ENCODE measurements around the gene ADCY10.
"Not testable (repeated sequence)": the region's sequence is repeated elsewhere in the genome, so short reads cannot be mapped to it uniquely, and the experiment has no call there.

Gene ADCY10

GRCh38 chr1:167893798-167894197, 20.1 kb downstream of the ADCY10 start:
- Histone ChIP-seq H3K9ac (ENCODE audit: low read length in 5 of 5) (no peak overlapping the region), H3K9me3 (ENCODE audit: control insufficient read depth in 5 of 5, low read length in 5 of 5) (no peaks in the 10 kb centered on the region), H3K4me1 (ENCODE audit: control insufficient read depth in 5 of 5, insufficient read depth in 5 of 5, low read length in 5 of 5) (peaks cover 0 to 2% (median 0%) of the 10 kb centered on the region in 5 donors), H3K4me3 (ENCODE audit: low read depth in 1 of 5, low read length in 5 of 5) (no peak overlapping the region), H3K27me3 (ENCODE audit: control insufficient read depth in 5 of 5, insufficient read depth in 4 of 5, low read length in 5 of 5) (no peaks in the 10 kb centered on the region), H3K36me3 (ENCODE audit: control insufficient read depth in 5 of 5, insufficient read depth in 5 of 5, low read length in 5 of 5) (no peaks in the 10 kb centered on the region), H3K27ac (ENCODE audit: low read depth, low read length) (no peak overlapping the region)

- Histone ChIP-seq H3K4me1 (ENCODE audit: control insufficient read depth in 5 of 5, insufficient read depth in 5 of 5, low read length in 5 of 5) (no peaks in the 10 kb centered on the region), H3K4me3 (ENCODE audit: low read depth in 1 of 5, low read length in 5 of 5) (no peak overlapping the region), H3K36me3 (ENCODE audit: control insufficient read depth in 5 of 5, insufficient read depth in 5 of 5, low read length in 5 of 5) (no peaks in the 10 kb centered on the region), H3K9ac (ENCODE audit: low read length in 5 of 5) (no peak overlapping the region), H3K27me3 (ENCODE audit: control insufficient read depth in 5 of 5, insufficient read depth in 4 of 5, low read length in 5 of 5) (no peaks in the 10 kb centered on the region), H3K9me3 (ENCODE audit: control insufficient read depth in 5 of 5, low read length in 5 of 5) (no peaks in the 10 kb centered on the region), H3K27ac (ENCODE audit: low read depth, low read length) (no peak overlapping the region)
These were observed 23.5 kb downstream of the ADCY10 start for GRCh38 chr1:167890400-167890799.

- not testable (repeated sequence) for H3K27ac ChIP-seq (ENCODE audit: low read depth, low read length); H3K9ac ChIP-seq (ENCODE audit: low read length in 5 of 5); H3K27me3 ChIP-seq (ENCODE audit: control insufficient read depth in 5 of 5, insufficient read depth in 4 of 5, low read length in 5 of 5); H3K9me3 ChIP-seq (ENCODE audit: control insufficient read depth in 5 of 5, low read length in 5 of 5); H3K36me3 ChIP-seq (ENCODE audit: control insufficient read depth in 5 of 5, insufficient read depth in 5 of 5, low read length in 5 of 5); H3K4me3 ChIP-seq (ENCODE audit: low read depth in 1 of 5, low read length in 5 of 5); H3K4me1 ChIP-seq (ENCODE audit: control insufficient read depth in 5 of 5, insufficient read depth in 5 of 5, low read length in 5 of 5)
These were observed 26.7 kb downstream of the ADCY10 start for GRCh38 chr1:167887187-167887586.

- no peaks in the 10 kb centered on the region for H3K36me3 ChIP-seq (ENCODE audit: control insufficient read depth in 5 of 5, insufficient read depth in 5 of 5, low read length in 5 of 5)
- H3K9ac ChIP-seq (ENCODE audit: low read length in 5 of 5), result no peak overlapping the region
- H3K9me3 ChIP-seq (ENCODE audit: control insufficient read depth in 5 of 5, low read length in 5 of 5), result no peaks in the 10 kb centered on the region
- no peak overlapping the region for H3K27ac ChIP-seq (ENCODE audit: low read depth, low read length)
- no peaks in the 10 kb centered on the region for H3K4me1 ChIP-seq (ENCODE audit: control insufficient read depth in 5 of 5, insufficient read depth in 5 of 5, low read length in 5 of 5)
- H3K4me3 ChIP-seq (ENCODE audit: low read depth in 1 of 5, low read length in 5 of 5), result no peak overlapping the region
- H3K27me3 ChIP-seq (ENCODE audit: control insufficient read depth in 5 of 5, insufficient read depth in 4 of 5, low read length in 5 of 5), result no peaks in the 10 kb centered on the region
These were observed 31.6 kb downstream of the ADCY10 start for GRCh38 chr1:167882376-167882775.

- Histone ChIP-seq H3K9me3 (ENCODE audit: control insufficient read depth in 5 of 5, low read length in 5 of 5) (no peaks in the 10 kb centered on the region), H3K27ac (ENCODE audit: low read depth, low read length) (no peak overlapping the region), H3K36me3 (ENCODE audit: control insufficient read depth in 5 of 5, insufficient read depth in 5 of 5, low read length in 5 of 5) (no peaks in the 10 kb centered on the region), H3K4me3 (ENCODE audit: low read depth in 1 of 5, low read length in 5 of 5) (no peak overlapping the region), H3K4me1 (ENCODE audit: control insufficient read depth in 5 of 5, insufficient read depth in 5 of 5, low read length in 5 of 5) (no peaks in the 10 kb centered on the region), H3K27me3 (ENCODE audit: control insufficient read depth in 5 of 5, insufficient read depth in 4 of 5, low read length in 5 of 5) (no peaks in the 10 kb centered on the region), H3K9ac (ENCODE audit: low read length in 5 of 5) (no peak overlapping the region)
These were observed 32.1 kb downstream of the ADCY10 start for GRCh38 chr1:167881786-167882185.

- Histone ChIP-seq H3K9me3 (ENCODE audit: control insufficient read depth in 5 of 5, low read length in 5 of 5) (no peaks in the 10 kb centered on the region), H3K4me3 (ENCODE audit: low read depth in 1 of 5, low read length in 5 of 5) (no peak overlapping the region), H3K27me3 (ENCODE audit: control insufficient read depth in 5 of 5, insufficient read depth in 4 of 5, low read length in 5 of 5) (no peaks in the 10 kb centered on the region), H3K4me1 (ENCODE audit: control insufficient read depth in 5 of 5, insufficient read depth in 5 of 5, low read length in 5 of 5) (no peaks in the 10 kb centered on the region), H3K27ac (ENCODE audit: low read depth, low read length) (no peak overlapping the region), H3K9ac (ENCODE audit: low read length in 5 of 5) (no peak overlapping the region), H3K36me3 (ENCODE audit: control insufficient read depth in 5 of 5, insufficient read depth in 5 of 5, low read length in 5 of 5) (no peaks in the 10 kb centered on the region)
These were observed 32.9 kb downstream of the ADCY10 start for GRCh38 chr1:167881069-167881468.

- Histone ChIP-seq H3K9ac (ENCODE audit: low read length in 5 of 5) (no peak overlapping the region), H3K27me3 (ENCODE audit: control insufficient read depth in 5 of 5, insufficient read depth in 4 of 5, low read length in 5 of 5) (no peaks in the 10 kb centered on the region), H3K27ac (ENCODE audit: low read depth, low read length) (no peak overlapping the region), H3K9me3 (ENCODE audit: control insufficient read depth in 5 of 5, low read length in 5 of 5) (no peaks in the 10 kb centered on the region), H3K4me3 (ENCODE audit: low read depth in 1 of 5, low read length in 5 of 5) (no peak overlapping the region), H3K4me1 (ENCODE audit: control insufficient read depth in 5 of 5, insufficient read depth in 5 of 5, low read length in 5 of 5) (no peaks in the 10 kb centered on the region), H3K36me3 (ENCODE audit: control insufficient read depth in 5 of 5, insufficient read depth in 5 of 5, low read length in 5 of 5) (no peaks in the 10 kb centered on the region)
These were observed 33.3 kb downstream of the ADCY10 start for GRCh38 chr1:167880580-167881021.

- Histone ChIP-seq H3K9me3 (ENCODE audit: control insufficient read depth in 5 of 5, low read length in 5 of 5) (no peaks in the 10 kb centered on the region), H3K27me3 (ENCODE audit: control insufficient read depth in 5 of 5, insufficient read depth in 4 of 5, low read length in 5 of 5) (no peaks in the 10 kb centered on the region), H3K9ac (ENCODE audit: low read length in 5 of 5) (no peak overlapping the region), H3K36me3 (ENCODE audit: control insufficient read depth in 5 of 5, insufficient read depth in 5 of 5, low read length in 5 of 5) (no peaks in the 10 kb centered on the region), H3K4me3 (ENCODE audit: low read depth in 1 of 5, low read length in 5 of 5) (no peak overlapping the region), H3K27ac (ENCODE audit: low read depth, low read length) (no peak overlapping the region), H3K4me1 (ENCODE audit: control insufficient read depth in 5 of 5, insufficient read depth in 5 of 5, low read length in 5 of 5) (no peaks in the 10 kb centered on the region)
These were observed 34.4 kb downstream of the ADCY10 start for GRCh38 chr1:167879508-167879907.

GRCh38 chr1:167878372-167879160, 35.4 kb downstream of the ADCY10 start:
- Histone ChIP-seq H3K27ac (ENCODE audit: low read depth, low read length) (no peak overlapping the region), H3K27me3 (ENCODE audit: control insufficient read depth in 5 of 5, insufficient read depth in 4 of 5, low read length in 5 of 5) (no peaks in the 10 kb centered on the region), H3K4me1 (ENCODE audit: control insufficient read depth in 5 of 5, insufficient read depth in 5 of 5, low read length in 5 of 5) (no peaks in the 10 kb centered on the region), H3K9ac (ENCODE audit: low read length in 5 of 5) (no peak overlapping the region), H3K9me3 (ENCODE audit: control insufficient read depth in 5 of 5, low read length in 5 of 5) (no peaks in the 10 kb centered on the region), H3K36me3 (ENCODE audit: control insufficient read depth in 5 of 5, insufficient read depth in 5 of 5, low read length in 5 of 5) (no peaks in the 10 kb centered on the region), H3K4me3 (ENCODE audit: low read depth in 1 of 5, low read length in 5 of 5) (no peak overlapping the region)

- no peaks in the 10 kb centered on the region for H3K4me1 ChIP-seq (ENCODE audit: control insufficient read depth in 5 of 5, insufficient read depth in 5 of 5, low read length in 5 of 5)
These were observed 37.2 kb downstream of the ADCY10 start for GRCh38 chr1:167876597-167877175.

More at GRCh38 chr1:167876597-167877175, 37.2 kb downstream of the ADCY10 start:
- H3K4me3 ChIP-seq (ENCODE audit: low read depth in 1 of 5, low read length in 5 of 5), result no peak overlapping the region
- no peak overlapping the region for H3K9ac ChIP-seq (ENCODE audit: low read length in 5 of 5)
- no peaks in the 10 kb centered on the region for H3K27me3 ChIP-seq (ENCODE audit: control insufficient read depth in 5 of 5, insufficient read depth in 4 of 5, low read length in 5 of 5)
- no peaks in the 10 kb centered on the region for H3K9me3 ChIP-seq (ENCODE audit: control insufficient read depth in 5 of 5, low read length in 5 of 5)
- H3K36me3 ChIP-seq (ENCODE audit: control insufficient read depth in 5 of 5, insufficient read depth in 5 of 5, low read length in 5 of 5), result no peaks in the 10 kb centered on the region
- H3K27ac ChIP-seq (ENCODE audit: low read depth, low read length), result no peak overlapping the region

Measured in subcutaneous abdominal adipose tissue (tissue), 5 donors.